OCI-LY7 (cell line): Measurements from ENCODE around the gene NCAM1. TPM values are rescaled to one million over a fixed set of nuclear protein-coding genes. Genes with fewer than 3 reads are reported as not detected.

Experiments used
- BruUV-seq: library from RNA; stranded (reverse); fragments of 400-500 nt; replicated peaks from 2 replicates; lab custom pipeline; 2021; lab: Mats Ljungman, UMichigan
- CTCF ChIA-PET: fragments of 300-600 bp; sonication (Branson Sonifier 250); formaldehyde crosslinking; loops from one replicate; lab custom pipeline; 2022; ENCODE audit warnings: antibody characterized with exemption; ENCODE audit not compliant: unreplicated experiment; lab: Charles Lee
- POLR2A ChIA-PET: fragments of 300-600 bp; sonication (Branson Sonifier 250); formaldehyde crosslinking; loops from one replicate; lab custom pipeline; 2022; ENCODE audit warnings: antibody characterized with exemption; lab: Charles Lee
- DNase-seq: peaks from one replicate; pipeline ENCODE4 v3.0.0-alpha.2; 2015; ENCODE audit warnings: low spot score
- H2AFZ ChIP-seq: fragments of 200-600 bp; sonication (generic), shearing (Covaris generic); 2 replicates; pipeline ENCODE4 v1.6.1; 2014; ENCODE audit warnings: mild to moderate bottlenecking, antibody characterized with exemption, low read length, moderate library complexity
- H3K27ac ChIP-seq: fragments of 200-600 bp; sonication (generic); 2 replicates; pipeline ENCODE4 v1.5.1; 2014; ENCODE audit warnings: mixed run types, low read depth, mild to moderate bottlenecking, moderate library complexity, low read length, inconsistent platforms; ENCODE audit not compliant: poor library complexity, severe bottlenecking
- H3K36me3 ChIP-seq: fragments of 200-600 bp; sonication (generic); 2 replicates; pipeline ENCODE4 v1.6.1; 2014; ENCODE audit warnings: mild to moderate bottlenecking, antibody characterized with exemption, low read length, moderate library complexity, mixed read lengths; ENCODE audit not compliant: insufficient read depth
- H3K4me1 ChIP-seq: fragments of 200-600 bp; sonication (generic); 2 replicates; pipeline ENCODE4 v1.5.1; 2014; ENCODE audit warnings: mild to moderate bottlenecking, low read length; ENCODE audit not compliant: insufficient read depth, poor library complexity, severe bottlenecking
- H3K4me2 ChIP-seq: fragments of 200-600 bp; sonication (generic); 2 replicates; pipeline ENCODE4 v1.6.1; 2014; ENCODE audit warnings: mild to moderate bottlenecking, low read length
- H3K4me3 ChIP-seq: fragments of 200-600 bp; sonication (generic); 2 replicates; pipeline ENCODE4 v1.5.1; 2014; ENCODE audit warnings: mild to moderate bottlenecking, low read depth, low read length; ENCODE audit not compliant: poor library complexity, severe bottlenecking
- H3K79me2 ChIP-seq: fragments of 200-600 bp; sonication (generic); 2 replicates; pipeline ENCODE4 v1.6.1; 2016; ENCODE audit warnings: low read depth, mild to moderate bottlenecking, low read length, moderate library complexity, mixed read lengths; ENCODE audit not compliant: insufficient read depth
- H3K9me2 ChIP-seq: fragments of 200-600 bp; sonication (generic); 2 replicates; pipeline ENCODE4 v1.6.1; 2016; ENCODE audit warnings: mild to moderate bottlenecking, low read length, mixed read lengths; ENCODE audit not compliant: insufficient read depth
- H3K9me3 ChIP-seq: fragments of 200-600 bp; sonication (generic); 2 replicates; pipeline ENCODE4 v1.6.1; 2014; ENCODE audit warnings: mild to moderate bottlenecking, mixed run types, low read length, mixed read lengths
- H4K20me1 ChIP-seq: fragments of 200-600 bp; sonication (generic); 2 replicates; pipeline ENCODE4 v1.6.1; 2014; ENCODE audit warnings: mild to moderate bottlenecking, antibody characterized with exemption, low read length, moderate library complexity, mixed read lengths; ENCODE audit not compliant: insufficient read depth
- CTCF ChIP-seq: fragments of 200-600 bp; sonication (generic); conservative IDR thresholded peaks from 2 replicates; pipeline ENCODE4 v1.5.1; 2014; ENCODE audit warnings: mild to moderate bottlenecking, antibody characterized with exemption, low read length, moderate library complexity, mixed read lengths
- EZH2phosphoT487 ChIP-seq: fragments of 200-600 bp; sonication (generic); IDR thresholded peaks from 2 replicates; pipeline ENCODE4 v1.6.1; 2018; ENCODE audit warnings: low read depth, borderline replicate concordance, mild to moderate bottlenecking, mixed run types, antibody characterized with exemption, low read length, moderate library complexity, mixed read lengths
- intact Hi-C: fragments of 100-400 bp; cut with micrococcal nuclease; formaldehyde crosslinking; loops from one replicate; pipeline ENCODE4 v1.10.0; 2022; ENCODE audit not compliant: unreplicated experiment
- total RNA-seq, 2 experiments: library from RNA; depleted of rRNA in 1 of 2; stranded (reverse); fragments of >200 nt in 1 of 2; shearing (Covaris generic) in 1 of 2; gene quantifications; 2 replicates each; pipeline ENCODE4 v1.2.3, GENCODE V29; 2014 to 2022

The NCAM1 gene
- total RNA-seq, 2 experiments from 2014 or later, result not detected

GRCh38 chr11:113090716-113091480 is 129.7 kb downstream of the NCAM1 start:
- no peaks in the 10 kb centered on the region for H3K4me1 ChIP-seq
- H2AFZ ChIP-seq, result no peak overlapping the region
- intact Hi-C loops, result no loop called here
- H3K9me2 ChIP-seq, result no peaks in the 10 kb centered on the region
- no peak overlapping the region for H3K4me3 ChIP-seq
- POLR2A ChIA-PET, result no interaction called here
- TF ChIP-seq EZH2phosphoT487 (no peak), CTCF (no peak)
- CTCF ChIA-PET, result no interaction called here
- no peaks in the 10 kb centered on the region for H3K36me3 ChIP-seq
- H3K79me2 ChIP-seq, result no peaks in the 10 kb centered on the region
- no TSS peak for BruUV-seq
- H4K20me1 ChIP-seq, result no peaks in the 10 kb centered on the region
- no peak overlapping the region for H3K27ac ChIP-seq
- no peak for DNase-seq
- no peaks in the 10 kb centered on the region for H3K9me3 ChIP-seq
- no peak overlapping the region for H3K4me2 ChIP-seq

GRCh38 chr11:113091481-113091780 is 130.2 kb downstream of the NCAM1 start:
- BruUV-seq, result no TSS peak
- ChIA-PET POLR2A (interaction anchor here (0.6 kb wide), 1 partner anchor 104 kb away, joined by 3 read pairs; no protein-coding TSS in a partner anchor), CTCF (no interaction called here)
- Histone ChIP-seq H3K9me2 (no peaks in the 10 kb centered on the region), H3K4me3 (no peak overlapping the region), H3K27ac (no peak overlapping the region), H3K4me2 (no peak overlapping the region), H3K9me3 (no peaks in the 10 kb centered on the region), H3K4me1 (no peaks in the 10 kb centered on the region), H3K36me3 (no peaks in the 10 kb centered on the region), H2AFZ (no peak overlapping the region), H3K79me2 (no peaks in the 10 kb centered on the region), H4K20me1 (no peaks in the 10 kb centered on the region)
- TF ChIP-seq CTCF (no peak), EZH2phosphoT487 (no peak)
- no peak for DNase-seq
- intact Hi-C loops, result no loop called here

- Histone ChIP-seq H3K36me3 (no peaks in the 10 kb centered on the region), H3K9me2 (no peaks in the 10 kb centered on the region), H3K79me2 (no peaks in the 10 kb centered on the region), H3K4me3 (no peak overlapping the region), H2AFZ (no peak overlapping the region), H3K27ac (no peak overlapping the region), H3K4me1 (no peaks in the 10 kb centered on the region), H4K20me1 (no peaks in the 10 kb centered on the region), H3K4me2 (no peak overlapping the region), H3K9me3 (no peaks in the 10 kb centered on the region)
- intact Hi-C loops, result no loop called here
- TF ChIP-seq CTCF (no peak), EZH2phosphoT487 (no peak)
- DNase-seq, result no peak
- no TSS peak for BruUV-seq
- ChIA-PET POLR2A (interaction anchor here (0.6 kb wide), 1 partner anchor 14 kb away, joined by 3 read pairs; no protein-coding TSS in a partner anchor), CTCF (no interaction called here)
These were observed 135.4 kb downstream of the NCAM1 start for GRCh38 chr11:113096648-113097047.
